ENCODE data around the gene BPIFA1. TPM values are rescaled to one million over a fixed set of nuclear protein-coding genes. Genes with fewer than 3 reads are reported as not detected.

Gene BPIFA1
- total and polyA plus RNA-seq, 9 donors: not detected

DNA sequence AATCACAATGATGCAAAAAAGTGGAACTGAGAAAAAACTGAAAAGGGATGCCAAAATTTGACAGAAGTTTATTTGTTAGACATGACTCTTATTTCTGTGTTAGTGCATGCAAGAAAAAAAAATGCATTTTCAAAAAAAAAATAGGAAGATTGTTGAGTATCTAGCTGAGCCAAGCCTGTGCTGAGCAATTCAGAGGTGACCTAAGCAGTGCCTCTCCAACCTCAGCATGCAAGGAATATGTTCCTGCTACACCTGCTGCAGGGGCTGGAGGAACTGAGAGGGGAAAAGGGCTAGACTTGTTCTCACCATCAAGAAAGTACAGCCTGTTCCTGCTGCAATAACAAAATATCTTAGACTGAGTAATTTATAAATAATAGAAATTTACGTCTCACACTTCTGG, 43.8 kb upstream of the BPIFA1 start:
- TF ChIP-seq, protein P1, sequence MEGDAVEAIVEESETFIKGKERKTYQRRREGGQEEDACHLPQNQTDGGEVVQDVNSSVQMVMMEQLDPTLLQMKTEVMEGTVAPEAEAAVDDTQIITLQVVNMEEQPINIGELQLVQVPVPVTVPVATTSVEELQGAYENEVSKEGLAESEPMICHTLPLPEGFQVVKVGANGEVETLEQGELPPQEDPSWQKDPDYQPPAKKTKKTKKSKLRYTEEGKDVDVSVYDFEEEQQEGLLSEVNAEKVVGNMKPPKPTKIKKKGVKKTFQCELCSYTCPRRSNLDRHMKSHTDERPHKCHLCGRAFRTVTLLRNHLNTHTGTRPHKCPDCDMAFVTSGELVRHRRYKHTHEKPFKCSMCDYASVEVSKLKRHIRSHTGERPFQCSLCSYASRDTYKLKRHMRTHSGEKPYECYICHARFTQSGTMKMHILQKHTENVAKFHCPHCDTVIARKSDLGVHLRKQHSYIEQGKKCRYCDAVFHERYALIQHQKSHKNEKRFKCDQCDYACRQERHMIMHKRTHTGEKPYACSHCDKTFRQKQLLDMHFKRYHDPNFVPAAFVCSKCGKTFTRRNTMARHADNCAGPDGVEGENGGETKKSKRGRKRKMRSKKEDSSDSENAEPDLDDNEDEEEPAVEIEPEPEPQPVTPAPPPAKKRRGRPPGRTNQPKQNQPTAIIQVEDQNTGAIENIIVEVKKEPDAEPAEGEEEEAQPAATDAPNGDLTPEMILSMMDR (IDR thresholded peaks at IDR 0.05): no peak
- TF ChIP-seq POLR2A (IDR thresholded peaks at IDR 0.05) (no peak), EP300 (IDR thresholded peaks at IDR 0.05) (no peak)
- H3K4me3 ChIP-seq: no peak overlapping the region
- no peaks in the 10 kb centered on the region for H3K36me3 ChIP-seq
- intact Hi-C loops (cut with DNase I): no loop called here
- no peaks in the 10 kb centered on the region for H3K4me1 ChIP-seq (ENCODE audit: insufficient read depth)
- DNase-seq: no peak
- no peak overlapping the region for H3K27ac ChIP-seq
- 5 to 49% (median 19%) methylated on average over 1 of the region's 1 CpG for WGBS, 3 donors
- no peaks in the 10 kb centered on the region for H3K9me3 ChIP-seq
- no peaks in the 10 kb centered on the region for H3K27me3 ChIP-seq

DNA sequence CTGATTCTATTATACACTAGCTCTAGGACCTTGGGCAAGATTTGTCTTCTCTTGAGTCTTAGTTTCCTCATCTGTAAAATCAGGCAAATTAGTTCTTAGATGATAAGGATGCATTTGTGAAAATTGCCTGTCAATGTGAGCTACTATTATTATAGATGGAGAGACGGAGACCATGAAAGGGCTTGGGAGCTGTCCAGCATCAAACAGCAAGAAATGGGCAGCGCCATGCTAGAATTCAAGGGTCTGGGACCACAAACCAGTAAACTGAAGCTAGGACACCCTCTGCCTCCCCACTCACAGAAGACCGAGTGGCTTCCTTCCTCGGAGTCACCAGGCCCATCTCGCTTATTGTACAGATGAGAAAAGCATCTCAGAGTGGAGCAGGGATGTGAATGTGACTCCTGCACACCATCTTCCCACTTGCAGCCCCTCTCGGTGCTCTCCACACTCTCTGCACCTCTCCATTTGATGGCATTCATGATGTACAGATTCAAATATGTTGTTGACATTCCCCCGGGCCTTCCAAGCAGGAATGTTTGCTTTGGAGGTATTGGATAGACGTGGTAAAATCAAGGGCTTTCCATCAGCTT, 42.8 kb upstream of the BPIFA1 start:
- DNase-seq: no peak

DNA sequence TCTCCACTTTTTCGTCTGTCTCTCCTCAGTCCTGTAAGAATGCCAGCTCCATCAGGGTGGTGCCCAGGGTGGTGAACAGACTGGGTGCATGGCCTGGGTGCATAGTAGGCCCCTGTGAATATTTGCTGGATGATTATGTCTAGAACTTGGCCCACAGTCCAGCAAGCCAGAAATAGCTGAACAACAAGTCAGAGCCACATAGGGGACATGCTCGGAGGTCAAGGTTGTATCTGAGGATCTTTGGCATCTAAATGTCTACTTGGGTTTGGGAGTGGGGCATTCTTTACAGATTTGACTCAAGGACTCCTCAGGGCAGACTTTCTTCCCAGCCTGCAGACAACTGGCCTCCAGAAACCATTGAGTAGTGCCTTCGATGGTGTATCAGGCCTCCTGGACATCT, 36.8 kb upstream of the BPIFA1 start:
- no peak for DNase-seq
- Histone ChIP-seq H3K36me3 (no peaks in the 10 kb centered on the region), H3K27ac (no peak overlapping the region), H3K4me1 (ENCODE audit: insufficient read depth) (no peaks in the 10 kb centered on the region), H3K4me3 (no peak overlapping the region), H3K27me3 (no peaks in the 10 kb centered on the region), H3K9me3 (no peaks in the 10 kb centered on the region)
- intact Hi-C loops (cut with DNase I): no loop called here
- 76 to 90% (median 81%) methylated on average over 3 of the region's 3 CpGs for WGBS, 3 donors
- TF ChIP-seq EP300 (IDR thresholded peaks at IDR 0.05) (no peak), POLR2A (IDR thresholded peaks at IDR 0.05) (no peak)
- TF ChIP-seq, protein P1 (IDR thresholded peaks at IDR 0.05): no peak

More for the DNA sequence above, 42.8 kb upstream of the BPIFA1 start:
- 62 to 69% (median 66%) methylated on average over 8 of the region's 8 CpGs for WGBS, 3 donors
- Histone ChIP-seq H3K4me1 (ENCODE audit: insufficient read depth) (no peaks in the 10 kb centered on the region), H3K36me3 (no peaks in the 10 kb centered on the region), H3K4me3 (no peak overlapping the region), H3K9me3 (no peaks in the 10 kb centered on the region), H3K27me3 (no peaks in the 10 kb centered on the region), H3K27ac (no peak overlapping the region)
- intact Hi-C loops (cut with DNase I): no loop called here
- TF ChIP-seq, protein P1 (IDR thresholded peaks at IDR 0.05): no peak
- TF ChIP-seq EP300 (IDR thresholded peaks at IDR 0.05) (no peak), POLR2A (IDR thresholded peaks at IDR 0.05) (no peak)

DNA sequence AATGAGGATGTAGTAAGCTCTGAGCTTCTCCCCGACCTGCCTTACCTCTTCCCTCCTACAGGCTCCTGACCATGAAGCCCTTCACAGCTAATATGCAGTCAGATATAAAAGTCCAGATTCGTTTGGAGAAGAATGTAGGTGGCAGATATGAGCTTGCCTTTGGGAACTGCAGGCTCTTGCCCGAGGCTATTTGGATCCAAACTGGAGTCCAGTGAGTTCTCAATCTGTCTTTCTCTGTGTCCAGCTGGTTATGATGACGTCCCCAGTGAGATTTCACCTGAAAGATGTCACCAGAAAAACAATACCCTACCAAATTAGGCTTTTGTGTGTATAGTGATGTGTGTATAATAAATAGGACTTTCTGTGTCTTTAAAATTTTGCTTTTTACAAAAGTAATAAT, 33.3 kb upstream of the BPIFA1 start:
- H3K27ac ChIP-seq: no peak overlapping the region
- no peaks in the 10 kb centered on the region for H3K9me3 ChIP-seq
- 46 to 65% (median 47%) methylated on average over 4 of the region's 4 CpGs for WGBS, 3 donors
- intact Hi-C loops (cut with DNase I): no loop called here
- H3K36me3 ChIP-seq: no peaks in the 10 kb centered on the region
- no peaks in the 10 kb centered on the region for H3K4me1 ChIP-seq (ENCODE audit: insufficient read depth)
- H3K4me3 ChIP-seq: no peak overlapping the region
- H3K27me3 ChIP-seq: no peaks in the 10 kb centered on the region
- TF ChIP-seq, protein P1 (IDR thresholded peaks at IDR 0.05): no peak
- no peak for TF ChIP-seq EP300 (IDR thresholded peaks at IDR 0.05)
- TF ChIP-seq POLR2A (IDR thresholded peaks at IDR 0.05): no peak
- DNase-seq: no peak

Data from ovary (tissue), 9 donors.